Peyer's patch (tissue), 4 donors: ENCODE results near the gene TP53AIP1.

Experiments used
- CTCF ChIP-seq, 6 experiments: fragments of 450-650 bp in 4 of 6; fragments of 200-600 bp in 2 of 6; sonication (generic) in 1 of 6; IDR thresholded peaks; one replicate each; pipeline ENCODE4 v1.5.1; 2017 to 2019; ENCODE audit warnings: antibody characterized with exemption in 6 of 6, mild to moderate bottlenecking in 3 of 6, moderate library complexity in 1 of 6
- POLR2A ChIP-seq, 2 donors: fragments of 450-650 bp; IDR thresholded peaks; one replicate each; pipeline ENCODE4 v1.5.1; 2017; ENCODE audit warnings: antibody characterized with exemption in 2 of 2, mild to moderate bottlenecking in 2 of 2, moderate library complexity in 2 of 2

- TF ChIP-seq POLR2A (IDR thresholded peaks at IDR 0.05) (no peak), CTCF (IDR thresholded peaks at IDR 0.05) (no peak)
Observed at GRCh38 chr11:128937480-128937879, 5.2 kb downstream of the TP53AIP1 start.
